ENCODE measurements around the gene ARSB.

DNA sequence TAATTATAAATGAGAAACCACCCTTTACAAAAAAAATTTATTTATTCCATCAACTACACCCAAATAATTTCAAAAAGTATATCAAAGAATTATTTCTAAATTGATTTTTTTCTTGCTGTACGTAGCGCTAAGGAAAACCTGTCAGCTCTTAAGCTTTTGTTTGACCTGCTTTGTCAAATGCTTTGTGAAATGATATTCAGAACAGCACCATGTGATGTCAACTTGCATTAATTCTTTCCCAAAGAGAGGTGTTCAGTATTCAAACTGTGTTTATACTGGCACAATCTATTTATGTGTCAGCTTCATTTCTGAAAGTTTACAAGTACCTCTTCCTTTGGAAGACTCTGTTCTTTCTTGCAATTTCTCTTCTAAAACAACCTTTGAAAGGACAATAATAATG is 12.0 kb upstream of the ARSB start:
- TF ChIP-seq, protein P1, sequence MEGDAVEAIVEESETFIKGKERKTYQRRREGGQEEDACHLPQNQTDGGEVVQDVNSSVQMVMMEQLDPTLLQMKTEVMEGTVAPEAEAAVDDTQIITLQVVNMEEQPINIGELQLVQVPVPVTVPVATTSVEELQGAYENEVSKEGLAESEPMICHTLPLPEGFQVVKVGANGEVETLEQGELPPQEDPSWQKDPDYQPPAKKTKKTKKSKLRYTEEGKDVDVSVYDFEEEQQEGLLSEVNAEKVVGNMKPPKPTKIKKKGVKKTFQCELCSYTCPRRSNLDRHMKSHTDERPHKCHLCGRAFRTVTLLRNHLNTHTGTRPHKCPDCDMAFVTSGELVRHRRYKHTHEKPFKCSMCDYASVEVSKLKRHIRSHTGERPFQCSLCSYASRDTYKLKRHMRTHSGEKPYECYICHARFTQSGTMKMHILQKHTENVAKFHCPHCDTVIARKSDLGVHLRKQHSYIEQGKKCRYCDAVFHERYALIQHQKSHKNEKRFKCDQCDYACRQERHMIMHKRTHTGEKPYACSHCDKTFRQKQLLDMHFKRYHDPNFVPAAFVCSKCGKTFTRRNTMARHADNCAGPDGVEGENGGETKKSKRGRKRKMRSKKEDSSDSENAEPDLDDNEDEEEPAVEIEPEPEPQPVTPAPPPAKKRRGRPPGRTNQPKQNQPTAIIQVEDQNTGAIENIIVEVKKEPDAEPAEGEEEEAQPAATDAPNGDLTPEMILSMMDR (IDR thresholded peaks at IDR 0.05) = no peak
- no peak for TF ChIP-seq EP300 (IDR thresholded peaks at IDR 0.05)
- TF ChIP-seq POLR2A (IDR thresholded peaks at IDR 0.05) = no peak
